Kidney (tissue), 14 donors: Measurements from ENCODE around the gene HES1. TPM values are rescaled to one million over a fixed set of nuclear protein-coding genes. Genes with fewer than 3 reads are reported as not detected.

Source experiments
- DNase-seq, 5 donors: peaks; one replicate each; pipeline ENCODE4 v3.0.0-alpha.2; 2013 to 2020
- FAIRE-seq: peaks from 2 replicates; lab custom pipeline; 2012; peaks lifted over from hg19 to GRCh38; lab: Jason Lieb, UNC
- H3K27ac ChIP-seq, 2 donors: one replicate each; pipeline ENCODE4 v1.7.0; 2013; ENCODE audit warnings: low read depth in 2 of 2, low read length in 2 of 2, inconsistent platforms in 1 of 2
- H3K27me3 ChIP-seq: one replicate; pipeline ENCODE4 v1.7.1; 2013; ENCODE audit warnings: low read length, inconsistent platforms; ENCODE audit not compliant: control insufficient read depth, insufficient read depth
- H3K36me3 ChIP-seq, 3 donors: one replicate each; pipeline versions ENCODE4 v1.7.0 to v1.7.1; 2013; ENCODE audit warnings: low read length in 3 of 3, control low read depth in 1 of 3, inconsistent platforms in 1 of 3; ENCODE audit not compliant: insufficient read depth in 3 of 3, control insufficient read depth in 2 of 3
- H3K4me1 ChIP-seq, 3 donors: one replicate each; pipeline versions ENCODE4 v1.7.0 to v1.7.1; 2013; ENCODE audit warnings: low read length in 3 of 3, inconsistent platforms in 1 of 3, low read depth in 1 of 3; ENCODE audit not compliant: control insufficient read depth in 2 of 3, insufficient read depth in 2 of 3
- H3K4me3 ChIP-seq, 3 donors: one replicate each; pipeline versions ENCODE4 v1.7.0 to v1.8.1; 2013; ENCODE audit warnings: low read length in 3 of 3, control low read depth in 1 of 3, inconsistent platforms in 1 of 3
- H3K9ac ChIP-seq, 3 donors: one replicate each; pipeline versions ENCODE4 v1.7.0 to v1.7.1; 2013; ENCODE audit warnings: low read length in 3 of 3, control low read depth in 1 of 3, inconsistent platforms in 1 of 3
- H3K9me3 ChIP-seq, 3 donors: one replicate each; pipeline versions ENCODE4 v1.7.0 to v1.7.1; 2013; ENCODE audit warnings: low read length in 3 of 3, control low read depth in 1 of 3, inconsistent platforms in 1 of 3; ENCODE audit not compliant: control insufficient read depth in 2 of 3, insufficient read depth in 1 of 3
- CTCF ChIP-seq: IDR thresholded peaks from 3 replicates; pipeline ENCODE4 v1.5.1; 2012; ENCODE audit warnings: mild to moderate bottlenecking, moderate library complexity, borderline replicate concordance; ENCODE audit not compliant: insufficient read depth; ENCODE audit errors: extremely low read depth
- intact Hi-C: fragments of 100-400 bp; cut with DNase I; formaldehyde crosslinking; loops from one replicate; pipeline ENCODE4 v1.11.1; 2022
- polyA plus RNA-seq: library from polyadenylated mRNA; stranded (reverse); fragments of 350-450 nt; fragmentation: Illumina TruSeq; extraction: RNeasy Lipid Tissue Mini Kit (QIAGEN cat#74804); gene quantifications from one replicate; pipeline ENCODE4 v1.2.3, GENCODE V29; 2014; ENCODE audit warnings: low read depth, low replicate concordance; ENCODE audit not compliant: insufficient read depth
- total RNA-seq: library from RNA; stranded (reverse); fragmentation: NEBNext Ultra II Directional; extraction: Animal tissue kit (Norgen Biotek cat#: 25700); gene quantifications from one replicate; pipeline ENCODE4 v1.2.1, GENCODE V29; 2021
- donor health status: control.
- donor health status: control.
- donor health status: control.
- donor health status: control.
- donor health status: control.
- donor health status: DM: yes; HTN: yes; CAD: no.
- donor health status: Normal renal cell carcinoma (clear cell type).

Gene HES1
- total and polyA plus RNA-seq, 2 donors from 2014 or later, result 44.3 to 77.4 TPM

GRCh38 chr3:194093842-194094241 lies 42.1 kb upstream of the HES1 start:
- Histone ChIP-seq H3K9me3 (no peaks in the 10 kb centered on the region), H3K36me3 (no peaks in the 10 kb centered on the region), H3K27ac (peak overlapping the region in 1 of 2 donors; percentile 22), H3K4me3 (no peak overlapping the region), H3K4me1 (peaks cover 11 to 29% (median 23%) of the 10 kb centered on the region in 3 donors), H3K27me3 (no peaks in the 10 kb centered on the region), H3K9ac (no peak overlapping the region)
- DNase-seq (no peak), FAIRE-seq (no peak)
- intact Hi-C loops, result no loop called here
- no peak for TF ChIP-seq CTCF

GRCh38 chr3:194095464-194095863 lies 40.5 kb upstream of the HES1 start:
- DNase-seq (peak in 3 of 5 donors; percentile 43 to 81 (median 69)), FAIRE-seq (no peak)
- H3K9me3 ChIP-seq, result no peaks in the 10 kb centered on the region
- H3K36me3 ChIP-seq, result no peaks in the 10 kb centered on the region
- no peak for TF ChIP-seq CTCF
- no peak overlapping the region for H3K4me3 ChIP-seq
- peak overlapping the region in 1 of 3 donors; percentile 2 for H3K9ac ChIP-seq
- intact Hi-C loops, result no loop called here
- H3K4me1 ChIP-seq, result peaks cover 5 to 27% (median 16%) of the 10 kb centered on the region in 3 donors
- no peaks in the 10 kb centered on the region for H3K27me3 ChIP-seq
- H3K27ac ChIP-seq, result no peak overlapping the region

- FAIRE-seq, result no peak
- Histone ChIP-seq H3K4me3 (no peak overlapping the region), H3K27ac (no peak overlapping the region)
These were observed 40.0 kb upstream of the HES1 start for GRCh38 chr3:194095902-194096301.

More at GRCh38 chr3:194095902-194096301, 40.0 kb upstream of the HES1 start:
- no peak for TF ChIP-seq CTCF
- Histone ChIP-seq H3K4me1 (peaks cover 5 to 29% (median 16%) of the 10 kb centered on the region in 3 donors), H3K27me3 (no peaks in the 10 kb centered on the region), H3K9ac (no peak overlapping the region), H3K36me3 (no peaks in the 10 kb centered on the region), H3K9me3 (no peaks in the 10 kb centered on the region)
- DNase-seq, result no peak
- intact Hi-C loops, result no loop called here
